Hematopoietic multipotent progenitor cell treated with erythropoietin and hydrocortisone succinate and interleukin-3 and kit ligand, for 8 days (in vitro differentiated cells): ENCODE data around the gene SSR2.

Experiments
- DNase-seq: peaks from one replicate; pipeline ENCODE4 v3.0.0-alpha.2; 2015

The SSR2 gene

GRCh38 chr1:156020293-156021092 is at the start of gene SSR2:
TSS of gene SSR2 (minus strand) at chr1:156020951. CDS start at chr1:156020167, 784 bp downstream.
- DNase-seq, result peak; percentile 96

DNA sequence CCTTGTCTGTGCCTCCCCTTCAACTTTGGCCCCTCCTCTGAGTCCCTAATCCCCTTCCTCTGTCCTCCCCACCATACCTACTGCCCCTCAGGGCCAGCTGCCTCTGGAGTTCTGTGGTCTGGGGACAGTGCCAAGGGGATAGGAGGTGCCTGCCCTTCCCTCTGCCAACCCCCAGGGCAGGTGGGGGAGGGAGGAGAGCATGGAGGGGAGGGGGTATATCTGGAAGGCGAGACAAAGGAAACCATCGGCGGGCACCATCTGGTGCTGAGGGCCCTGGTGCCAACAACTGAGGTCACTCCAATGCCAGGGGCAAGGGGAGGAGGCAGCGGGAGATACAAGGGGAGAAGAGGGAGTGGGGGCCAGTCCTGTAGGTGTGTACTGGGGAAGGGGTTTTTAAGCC is 49.8 kb upstream of the SSR2 start:
- DNase-seq, result no peak

GRCh38 chr1:156069490-156070455 is 49.0 kb upstream of the SSR2 start:
- no peak for DNase-seq

DNA sequence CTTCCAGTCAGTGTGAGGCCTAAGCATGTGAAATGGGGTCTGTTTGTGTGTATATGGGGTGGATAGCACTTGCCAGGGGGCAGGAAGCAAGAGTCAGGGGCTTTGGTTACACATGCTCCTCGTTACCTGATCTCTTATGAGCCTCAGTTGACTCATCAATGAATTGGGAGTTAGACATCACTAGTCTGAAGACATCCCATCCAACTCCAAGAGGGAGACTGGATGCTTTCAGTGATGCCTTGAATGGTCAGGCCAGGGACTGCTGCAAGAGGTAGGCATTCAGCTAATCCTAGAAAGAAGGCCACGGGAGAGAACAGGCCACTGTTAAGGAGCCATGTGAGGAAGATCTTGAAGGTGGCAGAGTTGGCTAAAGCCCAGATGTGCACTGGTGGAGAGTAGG is 46.5 kb upstream of the SSR2 start:
- no peak for DNase-seq

DNA sequence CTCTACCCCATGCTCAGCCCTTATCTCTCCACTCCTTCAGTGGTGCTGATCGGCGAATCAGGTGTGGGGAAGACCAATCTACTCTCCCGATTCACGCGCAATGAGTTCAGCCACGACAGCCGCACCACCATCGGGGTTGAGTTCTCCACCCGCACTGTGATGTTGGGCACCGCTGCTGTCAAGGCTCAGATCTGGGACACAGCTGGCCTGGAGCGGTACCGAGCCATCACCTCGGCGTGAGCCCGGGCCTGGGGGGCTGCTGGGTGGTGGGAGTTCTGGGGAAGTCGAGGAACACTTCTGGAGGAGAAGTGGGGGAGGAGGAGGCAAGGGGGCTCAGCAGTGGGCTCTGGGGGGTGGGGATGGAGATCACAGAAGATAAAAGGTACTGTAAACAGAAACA is 45.1 kb upstream of the SSR2 start:
- DNase-seq, result no peak

GRCh38 chr1:156065212-156065611 is 44.5 kb upstream of the SSR2 start:
- DNase-seq, result no peak

- no peak for DNase-seq
Measured at GRCh38 chr1:156064615-156065014, 43.9 kb upstream of the SSR2 start.

DNA sequence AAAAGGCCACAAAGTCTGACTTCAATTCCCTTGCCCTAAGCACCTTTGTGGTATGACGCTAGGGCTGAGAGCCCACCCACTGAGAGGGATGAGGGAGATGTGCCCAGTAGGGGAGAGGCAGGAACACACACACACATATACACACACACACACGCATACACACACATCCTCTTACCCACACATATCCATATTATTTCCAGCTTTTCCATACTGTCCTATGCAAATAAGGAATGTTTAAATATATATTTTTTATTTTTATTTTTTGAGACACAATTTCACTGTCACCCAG is 43.2 kb upstream of the SSR2 start:
- DNase-seq, result no peak

- no peak for DNase-seq
Measured at GRCh38 chr1:156062189-156062588, 41.4 kb upstream of the SSR2 start.

DNA sequence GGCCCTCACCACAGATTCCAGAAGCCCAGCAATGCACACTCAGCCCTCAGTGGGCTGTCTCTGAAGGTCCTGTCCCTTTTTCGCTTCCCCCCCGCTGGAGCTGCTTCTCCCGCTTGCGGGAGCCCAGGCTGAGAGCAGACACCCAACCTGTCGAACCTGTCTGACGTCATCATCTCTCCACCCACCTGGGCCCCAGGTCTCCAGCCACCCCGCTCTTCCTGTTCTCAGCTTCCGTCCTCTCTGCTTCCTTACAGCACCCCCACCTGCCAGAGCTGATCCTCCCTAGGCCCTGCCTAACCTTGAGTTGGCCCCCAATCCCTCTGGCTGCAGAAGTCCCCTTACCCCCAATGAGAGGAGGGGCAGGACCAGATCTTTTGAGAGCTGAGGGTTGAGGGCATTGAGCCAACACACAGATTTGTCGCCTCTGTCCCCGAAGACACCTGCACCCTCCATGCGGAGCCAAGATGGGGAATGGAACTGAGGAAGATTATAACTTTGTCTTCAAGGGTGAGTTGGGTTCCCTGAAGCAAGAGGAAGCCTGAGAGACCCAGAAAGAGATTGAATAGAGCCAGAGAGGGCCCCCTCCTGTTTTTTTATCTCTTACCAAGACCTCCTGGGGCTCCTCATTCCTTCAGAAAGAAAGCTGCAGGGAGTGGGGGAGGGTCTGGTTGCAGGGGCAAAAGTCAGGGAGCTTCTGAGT is 40.3 kb upstream of the SSR2 start, which contains the start of gene RAB25:
RAB25 (plus strand) TSS at position 224 of the 700 bp plus-strand sequence; CDS start at position 465, 241 bp downstream.
- no peak for DNase-seq

- no peak for DNase-seq
Measured at GRCh38 chr1:156056326-156056849, 35.6 kb upstream of the SSR2 start.

GRCh38 chr1:156055281-156056048 is 34.7 kb upstream of the SSR2 start:
- DNase-seq, result peak; percentile 24

GRCh38 chr1:156054500-156055280 is 33.9 kb upstream of the SSR2 start, which contains the start of gene LAMTOR2:
TSS of gene LAMTOR2 (plus strand) at chr1:156054782. CDS start at chr1:156054890, 108 bp downstream.
- DNase-seq, result peak; percentile 99

- peak; percentile 86 for DNase-seq
Measured at GRCh38 chr1:156053768-156054499, 33.2 kb upstream of the SSR2 start, which contains the start of gene UBQLN4. TSS of gene UBQLN4 (minus strand) at chr1:156053798. CDS start at chr1:156053701, 97 bp downstream.

DNA sequence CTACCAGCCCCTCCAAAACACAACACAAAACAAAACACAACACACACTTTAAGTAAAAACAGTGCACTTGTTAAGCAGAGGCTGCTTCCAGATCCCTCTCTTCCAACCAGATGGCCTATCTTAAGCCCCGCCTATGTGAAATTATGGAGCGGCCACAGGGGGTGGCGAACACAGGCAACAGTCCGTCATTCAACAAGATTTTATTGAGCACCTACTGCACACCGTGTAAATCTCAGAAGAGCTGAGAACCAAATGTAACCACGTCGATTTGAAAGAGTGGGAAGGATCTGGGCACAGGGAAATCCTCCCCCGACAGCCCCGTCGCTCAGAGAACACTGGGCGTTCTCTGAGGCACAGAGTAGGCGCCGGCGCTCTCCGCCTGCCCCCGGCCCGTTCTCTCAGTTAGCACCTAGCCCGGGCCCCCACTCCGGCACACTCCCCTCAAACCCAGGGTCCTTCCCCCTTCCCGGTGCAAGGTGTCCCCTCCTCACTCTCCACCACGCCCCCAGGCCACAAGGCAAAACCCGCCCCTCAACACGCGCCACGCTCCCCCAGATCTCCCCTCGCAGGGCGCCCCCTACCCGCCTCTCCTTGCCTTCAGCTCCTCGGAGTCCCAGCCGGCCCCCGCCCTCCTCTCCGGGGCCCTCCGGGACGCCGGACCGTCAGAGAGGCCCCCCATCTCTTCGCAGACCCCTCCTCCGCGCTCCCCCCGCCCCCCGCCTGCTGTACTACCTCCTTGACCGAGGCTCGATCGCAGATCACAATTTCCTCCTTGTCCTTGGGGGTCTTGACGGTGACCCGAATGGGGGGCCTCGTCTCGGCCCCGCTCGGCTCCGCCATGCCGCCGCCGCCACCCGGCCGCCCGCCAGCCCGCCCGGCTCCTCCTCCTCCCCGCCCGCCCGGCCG is 32.4 kb upstream of the SSR2 start:
- peak; percentile 81 for DNase-seq

DNA sequence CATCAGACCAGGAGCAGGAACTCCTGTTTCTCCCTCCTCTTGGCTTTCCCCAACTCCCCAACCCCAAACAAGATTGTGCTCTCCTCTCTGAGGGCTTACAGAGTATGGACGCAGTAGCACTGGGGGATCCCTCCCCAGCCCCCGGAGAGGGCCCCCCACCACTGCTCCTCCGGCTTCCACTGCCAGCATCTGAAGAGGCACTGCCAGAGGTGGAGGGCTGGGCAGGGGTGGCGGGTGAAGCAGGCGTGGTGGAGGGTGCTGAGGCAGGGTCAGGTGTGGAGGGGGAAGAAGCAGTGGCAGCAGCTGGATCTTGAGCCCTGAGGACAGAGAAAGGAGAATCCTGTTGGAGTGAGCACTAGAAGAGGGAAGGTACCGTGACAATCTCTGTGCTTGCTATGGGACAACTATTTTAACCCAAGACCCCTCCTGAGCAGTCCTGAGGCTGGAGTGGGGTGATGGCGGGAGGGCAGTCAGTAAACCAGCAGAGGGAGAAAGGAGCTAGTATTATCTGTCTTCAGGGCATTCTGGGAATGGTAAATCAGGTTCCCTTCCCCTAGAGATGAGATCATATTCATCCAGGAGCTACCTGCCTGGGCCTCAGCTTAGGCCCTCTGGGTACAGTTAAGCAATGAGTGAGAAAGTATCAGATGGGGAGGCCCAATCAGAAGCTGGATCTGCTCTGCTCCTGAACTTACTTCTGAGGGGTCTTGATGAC is 30.4 kb upstream of the SSR2 start:
- DNase-seq, result no peak

DNA sequence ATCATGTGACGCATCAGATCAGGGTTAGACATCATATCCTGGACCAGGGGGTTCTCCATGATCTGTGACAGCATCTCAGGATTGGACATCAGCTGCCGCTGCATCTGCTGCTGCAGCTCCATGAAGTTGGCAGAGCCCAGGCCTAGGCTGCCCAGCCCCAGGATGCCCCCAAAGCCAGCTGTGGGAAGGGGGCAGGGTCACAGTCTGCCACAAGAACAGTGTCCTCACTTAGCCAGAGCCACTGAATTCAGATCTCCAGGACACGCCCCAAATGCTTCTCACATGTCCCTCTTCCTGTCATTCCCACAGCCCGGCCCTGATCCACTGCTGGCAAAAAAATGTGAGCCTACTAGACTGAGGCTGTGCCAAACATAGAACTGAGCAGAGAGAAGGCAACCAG is 29.6 kb upstream of the SSR2 start:
- DNase-seq, result no peak

- DNase-seq, result no peak
Measured at GRCh38 chr1:156048663-156049258, 28.0 kb upstream of the SSR2 start.
